Cardiac muscle cell (in vitro differentiated cells and primary cell): ENCODE data around the gene TEKT5. TPM values are rescaled to one million over a fixed set of nuclear protein-coding genes. Genes with fewer than 3 reads are reported as not detected.
"Not testable (repeated sequence)": the region's sequence is repeated elsewhere in the genome, so short reads cannot be mapped to it uniquely, and the experiment has no call there.

Experiments
- DNase-seq, 2 donors: peaks; one replicate each; pipeline versions ENCODE4 v3.0.0 to v3.0.0-alpha.2; 2010 to 2017; ENCODE audit warnings: low read depth in 1 of 2, low spot score in 1 of 2
- H3K27ac ChIP-seq: fragments of 200-600 bp; sonication (generic); 2 replicates; pipeline ENCODE4 v1.5.1; 2016
- H3K27me3 ChIP-seq: fragments of 200-600 bp; sonication (generic); 2 replicates; pipeline ENCODE4 v1.6.0; 2016; ENCODE audit warnings: control low read depth
- H3K36me3 ChIP-seq: fragments of 200-600 bp; sonication (generic); 2 replicates; pipeline ENCODE4 v1.5.1; 2016; ENCODE audit warnings: control low read depth
- H3K4me1 ChIP-seq: fragments of 200-600 bp; sonication (generic); 2 replicates; pipeline ENCODE4 v1.8.1; 2017; ENCODE audit warnings: low read depth, mild to moderate bottlenecking, mixed run types
- H3K4me3 ChIP-seq: fragments of 200-600 bp; sonication (generic); 2 replicates; pipeline ENCODE4 v1.5.1; 2016; ENCODE audit warnings: mild to moderate bottlenecking
- H3K9me3 ChIP-seq: fragments of 200-600 bp; sonication (generic); 2 replicates; pipeline ENCODE4 v1.5.1; 2017; ENCODE audit warnings: low read depth, mild to moderate bottlenecking, control low read depth
- CTCF ChIP-seq: IDR thresholded peaks from 2 replicates; pipeline ENCODE4 v1.5.1; 2012; ENCODE audit warnings: low read depth, mild to moderate bottlenecking, low read length
- polyA plus RNA-seq: library from polyadenylated mRNA; unstranded; fragments of >200 nt; fragmentation: Nextera tagmentation; extraction: Ambion mirVana; gene quantifications from 2 replicates; pipeline ENCODE4 v1.2.1, GENCODE V29; 2016
- total RNA-seq: library from RNA; depleted of rRNA; stranded (reverse); fragments of >200 nt; gene quantifications from 2 replicates; pipeline ENCODE4 v1.2.3, GENCODE V29; 2016

Gene TEKT5
- total and polyA plus RNA-seq, 2 experiments from 2014 or later: 0.48 TPM

DNA sequence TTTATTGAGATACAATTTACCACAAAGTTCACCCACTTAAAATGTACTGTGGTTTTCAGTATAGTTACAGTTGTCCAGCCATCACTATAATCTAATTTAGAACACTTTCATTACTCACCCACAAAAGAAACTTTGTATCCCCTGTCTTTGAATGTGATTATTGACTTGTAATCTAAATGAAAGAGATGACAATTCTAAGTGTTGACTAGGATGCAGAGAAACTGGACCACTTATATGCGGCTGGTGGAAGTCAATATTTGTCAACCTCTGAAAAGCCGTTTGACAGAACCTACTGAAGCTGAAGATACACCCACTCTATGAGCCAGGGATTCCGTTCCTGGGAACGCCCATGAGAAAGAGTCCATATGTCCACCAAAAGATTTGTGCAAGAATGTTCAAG, 36.8 kb downstream of the TEKT5 start:
- H3K9me3 ChIP-seq: no peaks in the 10 kb centered on the region
- H3K36me3 ChIP-seq: no peaks in the 10 kb centered on the region
- H3K4me3 ChIP-seq: no peak overlapping the region
- no peak for DNase-seq
- no peak for TF ChIP-seq CTCF
- no peak overlapping the region for H3K27ac ChIP-seq
- H3K4me1 ChIP-seq: no peaks in the 10 kb centered on the region
- H3K27me3 ChIP-seq: no peaks in the 10 kb centered on the region

DNA sequence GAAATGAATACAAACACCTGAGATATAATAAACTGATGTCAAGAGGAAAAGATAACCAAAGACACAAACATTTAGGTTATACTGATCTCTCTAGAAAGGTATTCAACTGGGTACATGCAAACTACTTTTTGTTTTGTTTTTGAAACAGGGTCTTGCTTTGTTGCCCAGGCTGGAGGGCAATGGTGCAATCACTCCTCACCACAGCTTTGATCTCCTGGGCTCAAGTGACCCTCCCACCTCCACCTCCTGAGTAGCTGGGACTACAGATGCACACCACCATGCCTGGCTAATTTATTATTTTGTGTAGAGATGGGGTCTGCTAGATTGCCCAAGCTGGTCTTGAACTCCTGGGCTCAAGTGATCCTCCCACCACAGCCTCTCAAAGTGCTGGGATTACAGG, 38.1 kb downstream of the TEKT5 start:
- Histone ChIP-seq H3K4me3 (no peak overlapping the region), H3K9me3 (no peaks in the 10 kb centered on the region), H3K27me3 (no peaks in the 10 kb centered on the region), H3K4me1 (no peaks in the 10 kb centered on the region), H3K36me3 (no peaks in the 10 kb centered on the region), H3K27ac (no peak overlapping the region)
- no peak for TF ChIP-seq CTCF
- no peak for DNase-seq

- H3K36me3 ChIP-seq: no peaks in the 10 kb centered on the region
These were observed 39.2 kb downstream of the TEKT5 start for GRCh38 chr16:10655415-10655977.

GRCh38 chr16:10654592-10655414, 39.9 kb downstream of the TEKT5 start:
- no peaks in the 10 kb centered on the region for H3K9me3 ChIP-seq
- no peaks in the 10 kb centered on the region for H3K4me1 ChIP-seq
- no peak for DNase-seq
- no peaks in the 10 kb centered on the region for H3K27me3 ChIP-seq
- TF ChIP-seq CTCF: no peak
- H3K4me3 ChIP-seq: no peak overlapping the region
- H3K27ac ChIP-seq: no peak overlapping the region
- H3K36me3 ChIP-seq: no peaks in the 10 kb centered on the region

More at GRCh38 chr16:10655415-10655977, 39.2 kb downstream of the TEKT5 start:
- H3K4me1 ChIP-seq: no peaks in the 10 kb centered on the region
- no peak overlapping the region for H3K4me3 ChIP-seq
- H3K9me3 ChIP-seq: no peaks in the 10 kb centered on the region
- H3K27ac ChIP-seq: no peak overlapping the region
- no peaks in the 10 kb centered on the region for H3K27me3 ChIP-seq
- no peak for TF ChIP-seq CTCF
- DNase-seq: no peak

- Histone ChIP-seq H3K27ac (no peak overlapping the region), H3K27me3 (no peaks in the 10 kb centered on the region), H3K4me1 (no peaks in the 10 kb centered on the region), H3K36me3 (no peaks in the 10 kb centered on the region), H3K4me3 (no peak overlapping the region), H3K9me3 (no peaks in the 10 kb centered on the region)
- TF ChIP-seq CTCF: no peak
- no peak for DNase-seq
These were observed 41.8 kb downstream of the TEKT5 start for GRCh38 chr16:10652730-10653590.

GRCh38 chr16:10649098-10649497, 45.6 kb downstream of the TEKT5 start:
- H3K4me3 ChIP-seq: not testable (repeated sequence)

More at GRCh38 chr16:10649098-10649497, 45.6 kb downstream of the TEKT5 start:
- DNase-seq, H3K27ac ChIP-seq, H3K27me3 ChIP-seq, H3K36me3 ChIP-seq, H3K4me1 ChIP-seq, H3K9me3 ChIP-seq: not testable (repeated sequence)
